GM12892 (cell line): Measurements from ENCODE around the gene PRKAA2.

Experiments
- POLR2AphosphoS5 ChIP-seq: IDR thresholded peaks from 2 replicates; pipeline ENCODE4 v1.6.1; 2011; ENCODE audit warnings: low read depth, low read length, control low read depth
- TAF1 ChIP-seq: IDR thresholded peaks from 2 replicates; pipeline ENCODE4 v1.6.1; 2011; ENCODE audit warnings: low read depth, mild to moderate bottlenecking, control low read depth, low read length, borderline replicate concordance

DNA sequence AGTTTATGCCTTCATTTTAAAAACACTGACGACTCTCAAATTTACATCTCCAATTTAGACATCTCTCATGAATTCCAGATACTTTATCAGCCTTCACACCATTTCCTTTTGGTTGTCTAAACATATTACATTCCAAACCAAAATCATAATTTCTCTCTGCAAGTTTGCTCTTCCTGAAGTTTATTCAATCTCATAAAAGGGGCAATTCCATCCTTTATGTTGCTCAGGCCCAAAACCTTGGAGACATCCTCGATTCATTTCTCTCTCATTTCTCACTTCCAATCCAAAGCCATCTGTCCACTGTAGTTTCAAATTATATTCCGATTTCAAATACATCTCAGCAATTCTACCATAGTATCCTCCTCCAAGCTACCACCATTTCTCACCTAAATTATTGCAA is 100.1 kb downstream of the PRKAA2 start:
- TF ChIP-seq POLR2AphosphoS5 (no peak), TAF1 (no peak)
